T-helper 2 cell treated with Interferon-gamma antibody and Interleukin-4, amounts not matched to agents 5 μg/mL and 100 μg/mL, for 36 hours (primary cell): ENCODE data around the gene NSFL1C.

ENCODE experiments used
- DNase-seq: peaks from one replicate; pipeline ENCODE4 v3.0.0; 2021; ENCODE audit warnings: low spot score
- H3K27ac Mint-ChIP-seq: one replicate; pipeline ENCODE4 v1.8.0; 2021; ENCODE audit warnings: mild to moderate bottlenecking, mixed read lengths
- H3K27me3 Mint-ChIP-seq: one replicate; pipeline ENCODE4 v1.8.0; 2021; ENCODE audit warnings: low read depth, mixed read lengths
- H3K36me3 Mint-ChIP-seq: one replicate; pipeline ENCODE4 v1.8.0; 2021; ENCODE audit warnings: low read depth, mixed read lengths
- H3K4me1 Mint-ChIP-seq: one replicate; pipeline ENCODE4 v1.8.0; 2021; ENCODE audit warnings: low read depth, mixed read lengths
- H3K4me3 Mint-ChIP-seq: one replicate; pipeline ENCODE4 v1.8.0; 2022; ENCODE audit warnings: mild to moderate bottlenecking, moderate library complexity, mixed read lengths
- H3K9me3 Mint-ChIP-seq: one replicate; pipeline ENCODE4 v1.8.0; 2021; ENCODE audit warnings: mixed read lengths

Gene NSFL1C

DNA sequence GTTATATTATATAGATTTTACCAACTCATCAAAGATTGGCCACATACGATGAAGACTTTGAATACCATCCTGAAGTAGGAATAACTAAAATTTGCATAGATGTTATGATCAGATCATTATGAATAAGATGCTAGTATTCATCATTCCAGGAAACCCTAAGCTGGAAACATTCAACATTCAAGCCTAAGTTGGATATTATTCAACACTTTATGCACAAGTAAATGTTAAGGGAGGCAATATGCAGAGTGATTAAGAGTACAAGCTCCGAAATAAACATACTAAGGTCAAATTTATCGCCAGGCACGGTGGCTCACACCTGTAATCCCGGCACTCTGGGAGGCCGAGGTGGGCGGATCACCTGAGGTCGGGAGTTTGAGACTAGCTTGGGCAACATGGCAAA, 30.4 kb downstream of the NSFL1C start:
- Mint-ChIP-seq H3K4me3 (no peak overlapping the region), H3K4me1 (peaks cover 41% of the 10 kb centered on the region), H3K27ac (no peak overlapping the region), H3K9me3 (peaks cover 5% of the 10 kb centered on the region), H3K27me3 (peaks cover 14% of the 10 kb centered on the region), H3K36me3 (peaks cover 15% of the 10 kb centered on the region)
- no peak for DNase-seq

DNA sequence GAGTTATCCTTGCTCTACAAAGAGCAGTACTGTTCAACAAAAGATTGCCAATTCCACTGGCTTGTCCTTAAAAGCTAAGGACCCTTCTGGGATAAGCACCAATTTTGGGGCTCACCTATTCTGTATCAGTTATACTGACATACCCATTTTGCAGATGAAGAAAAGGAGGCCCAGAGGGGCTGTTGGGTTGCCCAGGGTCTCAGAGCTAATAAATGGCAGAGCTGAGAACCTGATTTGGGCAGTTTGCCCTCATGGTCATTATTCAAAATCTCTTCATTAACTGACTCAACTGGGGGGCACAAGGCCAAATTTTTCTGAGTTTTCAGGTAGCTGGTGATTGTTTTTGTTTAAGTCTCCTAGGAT, 31.3 kb downstream of the NSFL1C start:
- peaks cover 14% of the 10 kb centered on the region for H3K27me3 Mint-ChIP-seq
- DNase-seq = no peak
- peaks cover 41% of the 10 kb centered on the region for H3K4me1 Mint-ChIP-seq
- H3K36me3 Mint-ChIP-seq = peaks cover 15% of the 10 kb centered on the region
- H3K9me3 Mint-ChIP-seq = peaks cover 5% of the 10 kb centered on the region
- H3K27ac Mint-ChIP-seq = no peak overlapping the region
- peak overlapping the region; percentile 27 for H3K4me3 Mint-ChIP-seq

DNA sequence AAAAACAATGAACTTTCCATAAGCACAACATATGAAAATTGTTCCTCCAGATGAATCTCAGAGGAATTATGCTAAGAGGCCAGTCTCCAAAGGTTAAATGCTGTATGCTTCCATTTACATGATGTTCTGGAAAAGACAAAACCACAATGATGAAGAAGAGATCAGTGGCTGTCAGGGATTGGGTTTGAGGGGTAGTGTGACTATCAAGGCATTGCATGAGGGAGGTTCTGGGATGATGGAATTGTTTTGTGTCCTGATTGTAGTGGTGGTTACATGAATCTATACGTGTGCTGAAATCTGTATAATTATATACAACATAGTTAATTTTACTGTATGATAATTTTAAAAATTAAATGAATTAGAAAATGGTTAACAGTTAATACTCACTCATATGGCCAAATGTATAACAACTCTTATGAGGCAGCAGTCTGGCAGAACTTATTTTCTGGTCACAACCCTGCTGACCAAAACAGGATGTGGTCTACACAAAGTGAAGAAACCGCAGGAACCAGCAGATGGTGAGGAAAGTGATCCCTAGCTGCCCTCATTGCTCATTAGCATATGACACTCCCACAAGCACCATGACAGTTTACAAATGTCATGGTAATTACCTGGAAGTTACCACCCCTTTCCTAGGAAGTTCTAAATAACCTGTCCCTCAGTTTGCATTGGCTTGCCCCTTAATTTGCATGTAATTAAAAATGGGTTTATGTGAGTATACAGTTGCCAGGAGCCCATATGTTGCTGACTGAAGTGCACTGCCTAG, 31.9 kb downstream of the NSFL1C start:
- peak; percentile 82 for DNase-seq
- Mint-ChIP-seq H3K4me3 (peak overlapping the region; percentile 45), H3K9me3 (peaks cover 5% of the 10 kb centered on the region), H3K27me3 (peaks cover 14% of the 10 kb centered on the region), H3K27ac (peak overlapping the region; percentile 60), H3K4me1 (peaks cover 38% of the 10 kb centered on the region), H3K36me3 (peaks cover 13% of the 10 kb centered on the region)

DNA sequence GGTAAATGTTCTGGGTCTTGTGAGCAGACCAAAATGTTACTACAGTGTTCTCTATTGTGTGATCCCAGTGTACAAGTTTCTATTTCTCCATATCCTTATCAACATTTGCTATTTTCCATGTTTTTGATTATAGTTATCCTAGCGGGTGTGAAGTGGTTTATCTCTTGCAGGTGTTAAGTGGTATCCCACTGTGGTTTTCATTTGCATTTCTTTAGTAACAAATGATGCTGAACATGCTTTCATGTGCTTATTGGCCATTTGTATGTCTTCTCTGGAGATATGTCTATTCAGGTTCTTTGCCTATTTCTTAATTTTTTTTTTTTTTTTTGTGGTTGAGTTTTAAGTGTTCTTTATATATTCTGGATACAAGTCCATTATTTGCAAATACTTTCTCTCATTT, 35.5 kb downstream of the NSFL1C start:
- peaks cover 42% of the 10 kb centered on the region for H3K4me1 Mint-ChIP-seq
- DNase-seq = no peak
- H3K27me3 Mint-ChIP-seq = peaks cover 14% of the 10 kb centered on the region
- H3K27ac Mint-ChIP-seq = no peak overlapping the region
- peaks cover 5% of the 10 kb centered on the region for H3K9me3 Mint-ChIP-seq
- peaks cover 10% of the 10 kb centered on the region for H3K36me3 Mint-ChIP-seq
- H3K4me3 Mint-ChIP-seq = no peak overlapping the region

DNA sequence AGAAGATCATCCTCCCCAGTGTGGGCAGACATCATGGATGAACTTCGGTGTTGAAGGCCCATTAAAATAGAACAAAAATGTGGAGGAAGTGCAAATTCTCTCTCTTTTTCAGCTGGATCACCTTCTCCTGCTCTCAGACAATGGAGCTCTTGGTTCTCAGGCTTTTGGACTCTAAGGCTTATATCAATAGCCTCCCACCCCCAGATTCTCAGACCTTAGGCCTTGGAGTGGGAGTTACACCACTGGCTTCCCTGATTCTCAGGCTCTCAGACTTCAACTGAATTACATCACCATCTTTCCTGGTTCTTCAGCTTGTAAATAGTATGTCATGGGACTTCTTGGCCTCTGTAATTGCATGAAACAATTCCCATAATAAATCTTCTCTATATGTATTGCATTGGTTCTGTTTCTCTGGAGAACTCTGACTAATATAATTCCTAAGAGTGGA, 36.6 kb downstream of the NSFL1C start:
- Mint-ChIP-seq H3K27ac (no peak overlapping the region), H3K9me3 (peaks cover 5% of the 10 kb centered on the region), H3K4me3 (no peak overlapping the region), H3K4me1 (peaks cover 34% of the 10 kb centered on the region), H3K27me3 (peaks cover 12% of the 10 kb centered on the region), H3K36me3 (peaks cover 10% of the 10 kb centered on the region)
- no peak for DNase-seq

GRCh38 chr20:1429143-1429728, 37.4 kb downstream of the NSFL1C start:
- H3K27me3 Mint-ChIP-seq = peaks cover 12% of the 10 kb centered on the region
- peaks cover 4% of the 10 kb centered on the region for H3K9me3 Mint-ChIP-seq
- no peak for DNase-seq
- H3K4me1 Mint-ChIP-seq = peaks cover 30% of the 10 kb centered on the region
- H3K27ac Mint-ChIP-seq = no peak overlapping the region
- no peak overlapping the region for H3K4me3 Mint-ChIP-seq
- peaks cover 7% of the 10 kb centered on the region for H3K36me3 Mint-ChIP-seq

DNA sequence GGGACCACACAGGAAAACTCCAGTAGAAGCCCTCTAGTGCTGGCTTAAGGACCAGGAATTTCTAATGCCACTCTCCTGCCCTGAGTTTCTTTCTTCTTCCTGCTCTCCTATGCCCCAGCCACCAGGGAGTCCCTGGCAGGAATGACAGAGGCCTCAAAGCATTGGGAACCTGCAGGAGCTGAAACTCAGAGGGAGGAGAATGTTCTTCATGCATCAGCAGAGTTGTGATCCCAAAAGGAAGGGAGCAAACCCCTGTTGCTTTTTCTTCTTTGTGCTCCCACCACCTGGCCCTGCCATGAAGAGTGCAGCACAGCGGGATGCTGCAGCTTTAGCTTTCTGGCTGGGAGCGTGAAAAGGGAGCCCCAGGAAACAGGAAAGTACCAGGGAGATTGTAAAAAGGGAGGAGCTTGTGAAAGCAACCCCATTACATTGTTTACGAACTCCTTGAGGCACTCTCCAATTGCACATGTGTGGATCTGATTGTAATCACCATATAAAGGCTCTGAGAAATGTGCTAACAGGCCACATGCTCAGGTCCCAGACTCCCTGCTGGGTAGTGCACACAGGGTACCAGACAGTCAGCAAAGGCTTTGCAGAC, 39.1 kb downstream of the NSFL1C start:
- no peak overlapping the region for H3K27ac Mint-ChIP-seq
- DNase-seq = no peak

DNA sequence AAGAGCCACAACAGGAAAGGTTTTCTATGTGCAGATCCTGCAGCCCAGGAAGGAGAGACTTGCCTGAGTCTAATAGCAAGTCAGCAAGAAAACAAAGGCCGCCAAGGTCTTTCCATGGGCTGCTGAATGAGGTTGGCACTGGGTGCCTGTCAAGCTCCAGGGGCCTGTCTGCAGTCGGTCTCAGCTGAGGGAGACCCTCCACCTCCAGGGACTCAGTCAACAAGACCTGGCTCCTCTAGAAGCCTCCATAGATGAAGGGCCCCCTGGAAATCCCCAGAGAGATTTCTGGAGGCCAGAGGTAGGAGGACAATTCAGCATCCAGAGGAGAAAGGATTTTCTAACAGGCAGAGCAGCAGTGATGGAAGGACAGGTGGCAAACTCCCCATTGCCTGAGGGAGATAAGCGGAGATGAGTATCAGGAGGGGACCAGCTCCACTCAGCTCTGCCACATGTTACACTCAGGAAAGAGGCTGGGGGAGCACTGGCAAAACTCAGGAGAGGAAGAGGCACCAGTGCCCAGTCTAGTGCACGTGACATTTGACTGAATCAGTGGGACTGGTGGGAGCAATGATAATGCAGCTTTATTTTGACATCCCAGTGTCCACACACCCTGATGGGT, 40.3 kb downstream of the NSFL1C start:
- DNase-seq = no peak
- H3K9me3 Mint-ChIP-seq = no peaks in the 10 kb centered on the region
- no peaks in the 10 kb centered on the region for H3K27me3 Mint-ChIP-seq
- H3K4me1 Mint-ChIP-seq = peaks cover 27% of the 10 kb centered on the region
- H3K36me3 Mint-ChIP-seq = no peaks in the 10 kb centered on the region
- H3K27ac Mint-ChIP-seq = no peak overlapping the region
- H3K4me3 Mint-ChIP-seq = no peak overlapping the region

More for the DNA sequence above, 39.1 kb downstream of the NSFL1C start:
- peaks cover 31% of the 10 kb centered on the region for H3K4me1 Mint-ChIP-seq
- H3K36me3 Mint-ChIP-seq = peaks cover 1% of the 10 kb centered on the region
- peaks cover 9% of the 10 kb centered on the region for H3K27me3 Mint-ChIP-seq
- no peak overlapping the region for H3K4me3 Mint-ChIP-seq
- H3K9me3 Mint-ChIP-seq = no peaks in the 10 kb centered on the region

DNA sequence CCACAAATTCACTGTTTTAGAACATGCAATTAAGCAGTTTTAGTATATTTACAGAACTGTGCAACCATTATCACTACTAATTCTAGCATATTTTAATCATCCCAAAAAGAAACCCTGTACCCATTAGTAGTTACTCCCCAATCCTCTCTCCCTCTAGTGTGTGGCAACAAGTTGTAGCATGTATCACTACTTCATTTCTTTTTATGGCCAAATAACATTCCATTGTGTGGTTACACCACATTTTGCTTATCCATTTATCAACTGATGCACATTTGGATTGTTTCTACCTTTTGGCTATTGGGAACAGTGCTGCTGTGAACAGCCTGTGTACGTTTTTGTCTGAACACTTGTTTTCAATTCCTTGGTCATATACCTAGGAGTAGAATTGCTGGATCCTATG, 42.3 kb downstream of the NSFL1C start:
- Mint-ChIP-seq H3K36me3 (no peaks in the 10 kb centered on the region), H3K9me3 (peaks cover 17% of the 10 kb centered on the region), H3K27ac (no peak overlapping the region), H3K4me3 (no peak overlapping the region), H3K4me1 (peaks cover 24% of the 10 kb centered on the region), H3K27me3 (peaks cover 4% of the 10 kb centered on the region)
- no peak for DNase-seq

- no peaks in the 10 kb centered on the region for H3K36me3 Mint-ChIP-seq
- peaks cover 24% of the 10 kb centered on the region for H3K4me1 Mint-ChIP-seq
- H3K27me3 Mint-ChIP-seq = peaks cover 7% of the 10 kb centered on the region
- peaks cover 22% of the 10 kb centered on the region for H3K9me3 Mint-ChIP-seq
- H3K27ac Mint-ChIP-seq = no peak overlapping the region
- no peak for DNase-seq
- H3K4me3 Mint-ChIP-seq = no peak overlapping the region
These were observed 43.0 kb downstream of the NSFL1C start for GRCh38 chr20:1423625-1424106.

GRCh38 chr20:1423206-1423605, 43.4 kb downstream of the NSFL1C start:
- peaks cover 22% of the 10 kb centered on the region for H3K9me3 Mint-ChIP-seq
- peaks cover 7% of the 10 kb centered on the region for H3K27me3 Mint-ChIP-seq
- no peak overlapping the region for H3K4me3 Mint-ChIP-seq
- DNase-seq = no peak
- H3K4me1 Mint-ChIP-seq = peaks cover 24% of the 10 kb centered on the region
- H3K27ac Mint-ChIP-seq = no peak overlapping the region
- H3K36me3 Mint-ChIP-seq = no peaks in the 10 kb centered on the region

DNA sequence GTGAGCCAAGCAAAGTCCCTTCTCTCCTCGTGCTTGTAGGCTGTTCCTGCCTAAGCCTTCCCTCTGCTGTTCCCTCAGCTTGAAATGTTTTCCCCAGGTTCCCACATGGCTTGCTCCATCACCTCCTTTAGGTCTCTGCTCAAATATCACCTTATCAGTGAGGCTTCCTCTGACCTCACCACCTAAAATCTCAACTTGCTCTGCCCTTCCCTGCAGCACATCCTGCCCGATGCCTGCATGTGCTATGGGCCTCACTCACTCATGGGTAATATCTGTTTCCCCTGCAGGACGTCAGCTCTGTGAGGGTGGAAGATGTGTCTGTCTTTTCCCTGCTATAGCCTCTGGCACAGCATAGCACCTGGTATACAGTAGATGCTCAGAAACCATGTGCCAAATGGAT, 43.9 kb downstream of the NSFL1C start:
- Mint-ChIP-seq H3K36me3 (no peaks in the 10 kb centered on the region), H3K27ac (no peak overlapping the region), H3K27me3 (peaks cover 7% of the 10 kb centered on the region), H3K4me1 (peaks cover 21% of the 10 kb centered on the region), H3K4me3 (no peak overlapping the region), H3K9me3 (peaks cover 22% of the 10 kb centered on the region)
- DNase-seq = no peak

- DNase-seq = no peak
- peaks cover 15% of the 10 kb centered on the region for H3K4me1 Mint-ChIP-seq
- no peak overlapping the region for H3K27ac Mint-ChIP-seq
- peaks cover 18% of the 10 kb centered on the region for H3K27me3 Mint-ChIP-seq
- no peaks in the 10 kb centered on the region for H3K36me3 Mint-ChIP-seq
- no peak overlapping the region for H3K4me3 Mint-ChIP-seq
- peaks cover 22% of the 10 kb centered on the region for H3K9me3 Mint-ChIP-seq
These were observed 46.6 kb downstream of the NSFL1C start for GRCh38 chr20:1420066-1420465.

- DNase-seq = no peak
- Mint-ChIP-seq H3K27me3 (peaks cover 27% of the 10 kb centered on the region), H3K36me3 (no peaks in the 10 kb centered on the region), H3K4me3 (no peak overlapping the region), H3K9me3 (peaks cover 22% of the 10 kb centered on the region), H3K27ac (no peak overlapping the region), H3K4me1 (peaks cover 12% of the 10 kb centered on the region)
These were observed 48.3 kb downstream of the NSFL1C start for GRCh38 chr20:1418350-1418749.
